ENCODE data around the gene CCDC47.
"Not testable (repeated sequence)": the region's sequence is repeated elsewhere in the genome, so short reads cannot be mapped to it uniquely, and the experiment has no call there.

Gene CCDC47

GRCh38 chr17:63720194-63720593, 53.2 kb downstream of the CCDC47 start:
- DNase-seq = not testable (repeated sequence)

DNA sequence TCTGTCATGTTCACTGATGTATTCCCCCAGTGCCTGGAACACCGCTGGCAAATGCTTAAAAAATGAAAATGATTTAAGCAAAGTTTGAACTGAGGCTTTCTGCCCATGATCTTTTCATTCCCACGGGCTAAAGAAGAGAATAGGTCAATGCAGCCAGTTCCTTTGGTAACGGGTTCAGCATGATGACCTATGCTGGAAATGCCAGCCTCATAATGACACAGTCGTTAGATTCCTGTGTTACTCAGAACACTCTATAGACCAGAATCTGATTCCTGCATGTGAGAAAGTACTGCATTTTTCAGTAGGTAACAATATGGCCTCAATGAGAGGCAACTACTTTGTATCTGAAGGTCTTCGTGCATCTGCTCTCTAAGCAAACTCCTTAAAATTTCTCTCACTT, 54.4 kb downstream of the CCDC47 start:
- no peak for DNase-seq

DNA sequence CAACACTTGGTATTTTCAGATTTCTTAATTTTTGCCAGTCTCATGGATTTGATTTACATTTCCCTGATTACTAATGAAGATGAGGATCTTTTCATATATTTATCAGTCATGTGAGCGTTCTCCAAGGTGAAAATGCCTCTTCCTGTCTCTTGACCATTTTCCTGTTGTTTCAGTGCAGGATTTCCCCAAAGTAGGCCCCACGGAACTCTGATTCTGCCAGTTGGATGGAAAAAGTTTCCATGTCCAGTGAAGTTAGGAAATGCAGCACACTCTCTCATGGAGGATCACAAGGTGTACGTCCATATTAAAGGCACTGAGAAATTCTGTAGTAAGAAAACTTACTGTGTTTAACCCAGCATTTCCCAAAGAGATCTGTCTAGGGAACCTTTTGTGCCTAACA, 57.0 kb downstream of the CCDC47 start:
- DNase-seq = no peak

DNA sequence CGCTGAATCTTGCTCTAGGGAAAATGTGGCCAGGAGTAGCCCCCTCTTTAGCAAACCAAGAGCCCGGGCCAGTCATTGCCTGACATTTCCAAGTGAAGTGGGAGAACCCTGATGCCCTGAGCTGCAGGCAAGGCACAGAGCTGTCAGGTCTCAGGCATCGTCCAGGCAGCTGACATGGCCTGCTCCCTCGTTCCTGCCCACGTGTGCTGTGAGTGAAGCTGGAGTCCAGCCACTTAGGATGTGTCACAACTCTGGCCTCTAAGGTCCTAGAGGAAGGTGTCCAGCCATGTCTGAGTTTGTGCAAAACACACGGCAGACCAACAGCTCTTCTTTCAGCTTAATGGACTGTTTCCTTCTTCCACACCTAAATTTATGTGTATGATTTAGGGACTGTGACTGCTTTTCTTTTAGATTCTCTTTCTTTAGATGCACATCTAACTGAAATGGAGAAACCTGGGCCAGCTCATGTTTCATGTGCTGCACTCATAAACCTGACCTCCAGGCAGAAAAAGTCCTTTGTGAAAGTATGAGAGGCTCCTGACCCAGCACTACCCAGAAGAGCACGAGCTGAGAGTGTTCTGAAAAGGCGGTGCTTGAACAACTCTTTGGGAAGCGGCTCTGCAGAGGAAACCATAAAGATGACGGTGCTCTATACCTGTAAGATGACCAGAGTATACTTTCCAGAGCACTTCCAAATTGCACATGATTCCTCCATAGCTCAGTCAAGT, 58.7 kb downstream of the CCDC47 start:
- DNase-seq = no peak

DNA sequence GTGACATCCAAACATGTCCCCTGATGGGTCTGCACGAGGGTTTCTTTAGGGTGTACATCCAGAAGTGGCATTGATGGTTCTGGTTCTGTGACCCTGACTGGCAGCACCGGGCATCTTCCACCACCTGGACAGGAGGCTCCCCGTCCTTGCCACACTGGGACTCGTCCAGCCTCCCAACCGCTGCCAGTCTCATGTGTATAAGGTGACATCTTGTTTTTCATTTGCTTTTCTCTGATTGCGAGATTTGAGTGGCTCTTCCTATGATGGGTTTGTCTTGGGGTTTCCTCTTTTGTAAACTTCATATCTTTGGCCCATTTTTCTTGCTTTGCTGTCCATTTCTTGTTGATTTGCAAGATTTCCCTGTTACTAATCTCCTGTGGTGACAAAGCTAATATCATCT, 64.3 kb downstream of the CCDC47 start:
- DNase-seq = no peak

GRCh38 chr17:63707151-63707550, 66.2 kb downstream of the CCDC47 start:
- DNase-seq = no peak

GRCh38 chr17:63706336-63707082, 66.9 kb downstream of the CCDC47 start:
- DNase-seq = no peak

GRCh38 chr17:63705657-63706056, 67.7 kb downstream of the CCDC47 start:
- DNase-seq = no peak

DNA sequence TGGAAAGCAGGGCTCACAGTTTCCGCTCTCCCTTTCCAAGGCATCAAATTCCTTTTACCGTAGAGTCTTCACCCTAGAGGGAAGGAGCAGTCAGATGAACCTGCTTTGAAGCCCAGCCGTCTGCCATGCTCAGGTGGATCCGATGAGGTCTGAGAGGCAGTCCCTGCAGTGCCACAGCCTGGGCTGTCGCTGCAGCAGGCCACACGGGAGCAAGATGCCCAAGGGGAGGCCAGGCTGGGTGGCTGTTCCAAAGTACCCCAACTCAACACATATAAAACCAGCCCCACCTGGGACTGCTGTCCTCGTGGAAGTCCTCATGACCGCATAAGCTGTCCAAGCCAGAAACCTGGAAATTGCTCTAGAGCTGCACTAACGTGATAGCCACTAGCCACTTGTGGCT, 68.6 kb downstream of the CCDC47 start:
- DNase-seq = no peak

GRCh38 chr17:63704259-63704576, 69.2 kb downstream of the CCDC47 start:
- DNase-seq = no peak

DNA sequence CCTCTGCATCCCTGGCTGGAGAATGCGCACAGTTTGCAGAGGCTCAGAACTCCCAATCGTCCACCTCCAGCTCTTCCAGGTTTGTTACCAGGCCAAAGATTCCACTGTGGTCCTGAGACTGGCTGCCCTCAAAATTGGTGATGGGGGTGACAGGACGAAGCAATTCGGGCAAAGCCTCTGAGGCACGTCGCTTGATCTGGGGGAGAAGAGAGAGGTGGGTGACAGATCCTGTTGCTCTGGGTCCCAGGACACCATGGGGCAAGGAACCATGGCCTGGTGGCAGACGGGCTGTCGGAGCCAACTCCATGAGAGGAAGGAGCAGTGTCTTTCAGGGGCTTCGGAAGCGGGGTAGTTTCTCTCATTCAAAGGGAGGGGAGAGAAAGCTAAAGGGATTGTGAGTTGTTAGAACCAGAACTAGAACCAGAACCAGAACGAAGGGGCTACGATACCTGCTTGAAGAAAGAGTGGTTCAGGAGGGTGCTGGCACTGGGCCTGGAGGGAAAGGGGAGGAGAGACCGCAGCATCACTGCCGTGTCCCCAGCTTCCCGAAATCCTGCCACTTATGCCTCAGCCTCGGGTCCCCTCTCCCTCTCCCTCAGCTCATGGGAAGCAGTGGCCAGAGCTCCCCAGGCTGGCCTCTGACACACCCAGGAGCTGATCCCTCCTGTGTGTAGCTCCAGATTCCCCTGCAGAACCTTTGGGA, 69.7 kb downstream of the CCDC47 start:
- DNase-seq = no peak

DNA sequence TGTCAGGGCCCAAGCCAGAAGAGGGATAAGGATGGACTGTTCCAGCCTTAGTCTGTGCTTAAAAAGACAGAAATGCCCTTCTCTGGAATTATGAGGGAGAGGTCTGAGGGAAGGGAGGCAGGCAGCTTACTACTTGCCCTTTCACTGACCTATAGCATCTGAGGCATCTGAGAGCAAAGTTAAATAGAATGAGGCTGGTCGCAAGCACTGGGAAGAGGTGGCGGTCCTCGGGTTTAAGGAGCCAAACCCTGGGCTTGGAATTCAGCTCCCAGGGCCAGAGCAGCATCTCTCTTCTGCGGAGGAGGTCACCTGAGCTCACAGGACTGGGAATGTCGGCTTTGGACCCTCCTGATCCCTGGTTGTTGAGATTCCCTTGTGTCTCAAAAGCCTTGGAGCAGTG, 70.4 kb downstream of the CCDC47 start:
- no peak for DNase-seq

- DNase-seq = no peak
These were observed 70.7 kb downstream of the CCDC47 start for GRCh38 chr17:63702721-63703015.

GRCh38 chr17:63701868-63702720, 71.3 kb downstream of the CCDC47 start:
- no peak for DNase-seq

- DNase-seq = no peak
These were observed 72.0 kb downstream of the CCDC47 start for GRCh38 chr17:63701456-63701820.

DNA sequence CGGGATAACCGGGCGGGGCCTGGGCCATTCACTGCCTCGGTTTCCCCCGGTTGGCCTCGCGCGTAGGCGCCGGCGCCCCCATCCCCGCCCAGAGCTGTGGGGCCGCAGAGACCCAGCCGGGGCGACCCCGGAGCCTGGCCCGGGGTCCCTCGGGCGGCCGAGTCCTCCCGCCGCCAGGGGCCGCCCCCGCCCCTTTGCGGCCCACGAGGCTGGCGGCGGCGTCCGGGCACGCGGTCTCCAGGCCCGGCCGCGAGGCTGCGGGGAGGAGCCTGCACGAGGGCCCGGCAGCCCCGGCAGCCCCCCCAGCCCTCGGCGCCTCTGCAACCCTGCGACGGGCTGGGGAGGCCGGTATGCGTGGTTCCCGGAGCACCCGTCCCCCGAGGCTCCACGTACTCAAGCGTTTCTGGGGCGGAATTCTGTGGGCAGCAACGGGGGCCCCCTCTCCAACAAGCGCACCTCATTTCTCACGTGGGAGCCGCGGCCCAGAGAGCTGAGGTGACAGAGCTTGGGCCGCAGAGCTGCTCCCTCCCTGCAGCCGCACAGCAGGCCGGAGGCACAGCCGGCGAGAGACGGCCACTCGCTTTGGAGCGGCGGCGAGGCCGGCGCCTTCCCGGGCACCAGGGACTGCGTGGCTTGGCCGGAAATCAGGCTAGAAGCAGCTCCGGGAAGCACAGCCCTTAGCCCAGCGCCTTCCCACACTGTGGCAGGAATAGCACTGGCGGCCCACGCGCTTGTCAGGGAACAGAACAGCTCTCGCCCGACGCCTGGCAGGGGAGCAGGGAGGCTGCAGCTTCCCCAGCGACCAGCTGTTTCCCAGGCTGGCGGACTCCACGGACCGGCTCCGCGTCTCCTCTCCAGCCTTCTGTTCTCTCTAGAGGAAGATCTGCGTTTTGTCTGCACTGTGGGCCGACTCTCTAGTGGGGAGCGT, 72.6 kb downstream of the CCDC47 start:
- no peak for DNase-seq

- no peak for DNase-seq
These were observed 73.5 kb downstream of the CCDC47 start, which contains the start of gene LIMD2 for GRCh38 chr17:63699638-63700527. Gene LIMD2 (minus strand): TSS chr17:63700125. CDS start chr17:63699298, 827 bp downstream.

- no peak for DNase-seq
These were observed 74.3 kb downstream of the CCDC47 start for GRCh38 chr17:63698886-63699637.

GRCh38 chr17:63698381-63698885, 75.0 kb downstream of the CCDC47 start:
- DNase-seq = no peak
